ENCODE data around the gene SMURF1. TPM values are rescaled to one million over a fixed set of nuclear protein-coding genes. Genes with fewer than 3 reads are reported as not detected.

Gene SMURF1
- total and polyA plus RNA-seq, 4 donors, result 2.9 to 16.8 (median 5.9) TPM

DNA sequence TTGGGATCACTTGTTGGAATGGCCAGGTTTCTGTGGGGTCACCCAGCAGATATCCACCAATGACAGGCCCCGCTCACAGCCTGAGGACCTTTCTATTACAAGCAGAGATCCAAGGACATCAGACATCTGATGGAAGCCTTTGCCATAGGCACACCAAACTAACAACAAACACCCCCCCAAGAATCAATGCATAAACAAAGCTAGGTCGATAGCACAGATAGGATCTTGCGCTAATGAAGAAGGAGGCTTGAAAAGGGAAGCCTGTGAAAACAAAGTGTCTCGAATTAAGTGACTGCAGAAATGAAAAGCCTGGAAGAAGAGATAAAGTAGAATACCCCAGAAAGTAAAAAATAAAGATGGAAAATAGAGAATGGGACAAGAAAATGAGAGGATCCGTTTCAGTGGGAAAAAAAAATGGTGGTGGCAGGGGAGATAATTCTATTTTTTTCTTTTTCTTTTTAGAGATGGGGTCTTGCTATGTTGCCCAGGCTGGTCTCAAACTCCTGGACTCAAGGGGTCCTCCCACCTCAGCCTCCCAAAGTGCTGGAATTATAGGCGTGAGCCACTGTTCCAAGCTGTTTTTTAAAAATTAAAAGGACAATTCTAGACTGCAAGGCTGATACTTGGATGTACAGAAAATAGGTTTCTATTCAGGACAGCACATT lies 26.3 kb upstream of the SMURF1 start:
- WGBS, result 51% methylated on average over 6 of the region's 6 CpGs

More for the DNA sequence above, 26.3 kb upstream of the SMURF1 start:
- no peak overlapping the region for H3K4me3 ChIP-seq (ENCODE audit: low read depth in 1 of 3, low read length in 3 of 3)
- no peaks in the 10 kb centered on the region for H3K36me3 ChIP-seq (ENCODE audit: control insufficient read depth in 4 of 4, insufficient read depth in 3 of 4, low read depth in 1 of 4, low read length in 3 of 4)
- peak overlapping the region in 1 of 2 donors; percentile 1 for H3K27ac ChIP-seq (ENCODE audit: low read depth in 1 of 2, low read length in 2 of 2)
- H3K27me3 ChIP-seq (ENCODE audit: control insufficient read depth in 4 of 4, insufficient read depth in 4 of 4, low read length in 3 of 4), result no peaks in the 10 kb centered on the region
- TF ChIP-seq NR2F2 (IDR thresholded peaks at IDR 0.05) (no peak), GABPA (IDR thresholded peaks at IDR 0.05 in 1 of 2, conservative IDR thresholded peaks at IDR 0.05 in 1 of 2) (no peak), REST (IDR thresholded peaks at IDR 0.05) (no peak), YY1 (IDR thresholded peaks at IDR 0.05) (no peak), HNF4A (conservative IDR thresholded peaks at IDR 0.05) (no peak), EGR1 (IDR thresholded peaks at IDR 0.05; ENCODE audit: low read depth in 2 of 2) (no peak), MAX (IDR thresholded peaks at IDR 0.05) (no peak), RXRA (IDR thresholded peaks at IDR 0.05) (no peak), ZBTB33 (IDR thresholded peaks at IDR 0.05) (no peak), HNF4G (IDR thresholded peaks at IDR 0.05) (no peak), JUND (IDR thresholded peaks at IDR 0.05) (no peak), TAF1 (conservative IDR thresholded peaks at IDR 0.05) (no peak)
- TF ChIP-seq, protein P1, sequence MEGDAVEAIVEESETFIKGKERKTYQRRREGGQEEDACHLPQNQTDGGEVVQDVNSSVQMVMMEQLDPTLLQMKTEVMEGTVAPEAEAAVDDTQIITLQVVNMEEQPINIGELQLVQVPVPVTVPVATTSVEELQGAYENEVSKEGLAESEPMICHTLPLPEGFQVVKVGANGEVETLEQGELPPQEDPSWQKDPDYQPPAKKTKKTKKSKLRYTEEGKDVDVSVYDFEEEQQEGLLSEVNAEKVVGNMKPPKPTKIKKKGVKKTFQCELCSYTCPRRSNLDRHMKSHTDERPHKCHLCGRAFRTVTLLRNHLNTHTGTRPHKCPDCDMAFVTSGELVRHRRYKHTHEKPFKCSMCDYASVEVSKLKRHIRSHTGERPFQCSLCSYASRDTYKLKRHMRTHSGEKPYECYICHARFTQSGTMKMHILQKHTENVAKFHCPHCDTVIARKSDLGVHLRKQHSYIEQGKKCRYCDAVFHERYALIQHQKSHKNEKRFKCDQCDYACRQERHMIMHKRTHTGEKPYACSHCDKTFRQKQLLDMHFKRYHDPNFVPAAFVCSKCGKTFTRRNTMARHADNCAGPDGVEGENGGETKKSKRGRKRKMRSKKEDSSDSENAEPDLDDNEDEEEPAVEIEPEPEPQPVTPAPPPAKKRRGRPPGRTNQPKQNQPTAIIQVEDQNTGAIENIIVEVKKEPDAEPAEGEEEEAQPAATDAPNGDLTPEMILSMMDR (IDR thresholded peaks at IDR 0.05; ENCODE audit: low read depth, low read length, missing input control), result no peak
- DNase-seq (ENCODE audit: low spot score), result no peak
- peaks cover 3 to 24% (median 8%) of the 10 kb centered on the region in 4 donors for H3K4me1 ChIP-seq (ENCODE audit: control insufficient read depth in 4 of 4, insufficient read depth in 4 of 4, low read length in 3 of 4)
- H3K9me3 ChIP-seq (ENCODE audit: control insufficient read depth in 4 of 4, low read length in 3 of 4), result no peaks in the 10 kb centered on the region
- H3K9ac ChIP-seq (ENCODE audit: low read depth in 1 of 2, low read length in 2 of 2), result no peak overlapping the region
